IPS DF 6.9 (cell line): ENCODE data around the gene SRC.

Experiments used
- DNase-seq: peaks from one replicate; pipeline ENCODE4 v3.0.0-alpha.2; 2013; ENCODE audit warnings: low read depth, low spot score
- H3K27ac ChIP-seq: one replicate; pipeline ENCODE4 v1.5.1; 2013; ENCODE audit warnings: low read length, control low read depth
- H3K27me3 ChIP-seq: 2 replicates; pipeline ENCODE4 v1.6.1; 2013; ENCODE audit warnings: mild to moderate bottlenecking, low read length; ENCODE audit not compliant: control insufficient read depth, insufficient read depth
- H3K36me3 ChIP-seq: 2 replicates; pipeline ENCODE4 v1.6.1; 2013; ENCODE audit warnings: low read length; ENCODE audit not compliant: control insufficient read depth, insufficient read depth
- H3K4me1 ChIP-seq: 2 replicates; pipeline ENCODE4 v1.6.1; 2013; ENCODE audit warnings: low read length; ENCODE audit not compliant: control insufficient read depth, insufficient read depth
- H3K4me3 ChIP-seq: 2 replicates; pipeline ENCODE4 v1.5.1; 2013; ENCODE audit warnings: mild to moderate bottlenecking, low read length
- H3K9me3 ChIP-seq: 2 replicates; pipeline ENCODE4 v1.6.1; 2013; ENCODE audit warnings: low read length, inconsistent platforms; ENCODE audit not compliant: control insufficient read depth, insufficient read depth
- WGBS: extraction: QIAGEN DNeasy Blood & Tissue Kit; methylation state at CpG from one replicate; pipeline ENCODE4 v1.1.7; 2013; ENCODE audit warnings: mixed read lengths, missing lambda C conversion rate; ENCODE audit not compliant: insufficient read length, insufficient coverage; 5-methylcytosine and 5-hydroxymethylcytosine counted together

SRC gene

DNA sequence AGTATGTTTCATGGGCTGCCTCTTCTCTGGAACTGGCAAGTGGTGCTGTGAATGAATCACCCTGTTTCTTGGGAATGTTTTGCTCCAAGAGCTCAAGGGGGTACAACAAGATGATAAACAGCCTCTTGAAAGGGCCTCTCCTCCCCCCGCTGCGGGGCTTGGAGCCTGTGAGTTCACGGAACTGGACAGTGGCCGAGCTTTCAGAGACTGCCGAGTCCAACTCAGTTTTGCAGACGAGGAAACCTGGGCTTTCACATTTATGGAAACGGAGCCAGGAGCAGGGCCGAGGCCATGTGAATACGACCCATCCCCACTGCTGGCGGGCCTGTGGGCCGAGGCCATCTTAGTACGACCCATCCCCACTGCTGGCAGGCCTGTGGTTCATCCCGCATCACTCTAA, 18.2 kb upstream of the SRC start:
- H3K27ac ChIP-seq = no peak overlapping the region
- H3K9me3 ChIP-seq = no peaks in the 10 kb centered on the region
- WGBS = no CpG with 5 or more reads among the region's 13 CpGs
- H3K36me3 ChIP-seq = no peaks in the 10 kb centered on the region
- H3K27me3 ChIP-seq = no peaks in the 10 kb centered on the region
- H3K4me1 ChIP-seq = peaks cover 2% of the 10 kb centered on the region; the same call in 1 of the 2 replicates
- H3K4me3 ChIP-seq = no peak overlapping the region
- DNase-seq = no peak

DNA sequence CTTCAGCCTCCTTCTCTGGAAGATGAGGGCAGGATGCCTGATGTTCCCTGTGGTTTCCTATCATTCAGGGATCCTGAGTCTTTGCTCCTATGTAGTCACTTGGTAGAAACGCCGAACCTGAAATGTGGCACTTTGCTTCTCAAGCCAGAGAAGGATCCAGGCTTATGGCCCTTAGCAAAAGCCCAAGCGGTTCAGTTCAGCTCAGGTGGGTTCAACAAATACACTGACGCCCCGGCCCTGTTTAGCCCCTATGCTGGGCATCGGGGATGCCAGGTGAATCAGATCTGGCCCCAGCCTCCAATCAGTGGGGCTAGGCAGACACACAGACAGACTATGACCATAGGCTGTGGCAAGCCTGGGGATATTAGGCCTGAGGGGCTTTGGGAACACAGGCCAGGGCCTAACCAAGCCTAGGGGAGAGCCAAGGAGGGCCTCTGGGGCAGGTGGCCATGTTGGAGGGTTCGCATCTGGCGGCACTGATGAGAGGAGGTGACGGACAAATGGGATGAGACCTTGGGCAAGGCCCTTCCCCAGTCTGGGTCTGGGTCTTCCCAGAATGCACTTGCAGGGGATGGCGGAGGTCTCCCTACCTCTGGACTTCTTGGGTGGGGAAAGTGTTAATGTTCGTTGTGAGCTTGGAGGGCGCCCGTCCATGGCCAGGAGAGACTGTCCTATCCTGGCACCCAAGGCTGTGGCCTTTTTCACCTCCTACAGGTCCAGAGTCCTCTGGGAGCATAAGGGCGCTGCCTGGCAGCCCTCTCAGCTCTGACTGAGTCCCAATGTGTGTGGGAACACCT, 17.6 kb upstream of the SRC start:
- no CpG with 5 or more reads among the region's 14 CpGs for WGBS
- no peaks in the 10 kb centered on the region for H3K36me3 ChIP-seq
- H3K27ac ChIP-seq = no peak overlapping the region
- DNase-seq = no peak
- no peak overlapping the region for H3K4me3 ChIP-seq
- H3K4me1 ChIP-seq = peaks cover 2% of the 10 kb centered on the region; the same call in 1 of the 2 replicates
- no peaks in the 10 kb centered on the region for H3K9me3 ChIP-seq
- no peaks in the 10 kb centered on the region for H3K27me3 ChIP-seq

DNA sequence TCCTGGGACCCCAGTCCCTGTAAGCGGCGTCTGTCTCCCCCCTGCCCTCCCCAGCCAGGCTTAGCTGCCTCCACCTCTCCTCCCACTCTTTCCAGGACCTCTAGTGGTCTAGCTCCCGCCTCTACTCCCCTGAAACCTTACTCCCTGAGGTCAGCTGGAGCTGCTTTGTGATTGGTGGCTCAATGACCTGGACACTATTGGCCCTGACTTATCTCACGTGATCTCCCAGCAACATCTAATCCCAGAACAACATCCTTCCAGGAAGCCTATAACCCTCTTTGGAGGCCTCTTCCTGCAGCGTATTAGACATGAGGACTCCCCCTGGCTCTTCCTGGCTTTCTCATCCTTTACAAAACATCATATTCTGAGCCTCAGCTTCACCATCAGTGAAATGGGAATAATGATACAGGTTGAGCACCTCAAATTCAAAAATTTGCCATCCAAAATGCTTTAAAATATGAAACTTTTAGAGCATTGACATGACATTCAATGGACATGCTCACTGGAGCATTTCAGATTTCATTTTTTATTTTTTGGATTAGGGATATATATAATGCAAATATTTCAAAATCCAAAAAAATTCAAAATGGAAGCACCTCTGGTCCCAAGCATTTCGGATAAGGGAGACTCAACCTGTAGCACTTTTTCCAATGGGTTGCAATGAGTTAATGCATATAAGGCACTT, 16.3 kb upstream of the SRC start:
- WGBS = no CpG with 5 or more reads among the region's 6 CpGs
- Histone ChIP-seq H3K27ac (no peak overlapping the region), H3K27me3 (no peaks in the 10 kb centered on the region), H3K4me1 (peaks cover 2% of the 10 kb centered on the region; the same call in 1 of the 2 replicates), H3K36me3 (no peaks in the 10 kb centered on the region), H3K9me3 (no peaks in the 10 kb centered on the region), H3K4me3 (no peak overlapping the region)
- DNase-seq = no peak

DNA sequence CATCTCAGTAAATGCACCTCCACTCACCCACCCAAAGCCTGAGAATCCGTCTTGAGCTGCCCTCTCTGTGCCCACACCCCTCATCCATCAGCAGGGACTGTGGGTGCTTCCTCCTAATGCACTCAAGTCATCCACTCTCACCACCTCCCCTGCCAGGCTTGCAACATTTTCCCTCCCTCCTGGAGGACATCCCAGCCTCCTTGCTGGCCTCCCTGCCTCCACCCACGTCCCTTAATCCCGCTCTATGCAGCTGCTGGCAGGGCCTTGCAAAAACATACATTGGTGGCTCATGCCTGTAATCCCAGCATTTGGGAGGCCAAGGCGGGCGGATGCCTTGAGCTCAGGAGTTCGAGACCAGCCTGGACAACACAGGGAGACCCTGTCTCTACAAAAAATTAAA, 15.6 kb upstream of the SRC start:
- H3K27ac ChIP-seq = no peak overlapping the region

DNA sequence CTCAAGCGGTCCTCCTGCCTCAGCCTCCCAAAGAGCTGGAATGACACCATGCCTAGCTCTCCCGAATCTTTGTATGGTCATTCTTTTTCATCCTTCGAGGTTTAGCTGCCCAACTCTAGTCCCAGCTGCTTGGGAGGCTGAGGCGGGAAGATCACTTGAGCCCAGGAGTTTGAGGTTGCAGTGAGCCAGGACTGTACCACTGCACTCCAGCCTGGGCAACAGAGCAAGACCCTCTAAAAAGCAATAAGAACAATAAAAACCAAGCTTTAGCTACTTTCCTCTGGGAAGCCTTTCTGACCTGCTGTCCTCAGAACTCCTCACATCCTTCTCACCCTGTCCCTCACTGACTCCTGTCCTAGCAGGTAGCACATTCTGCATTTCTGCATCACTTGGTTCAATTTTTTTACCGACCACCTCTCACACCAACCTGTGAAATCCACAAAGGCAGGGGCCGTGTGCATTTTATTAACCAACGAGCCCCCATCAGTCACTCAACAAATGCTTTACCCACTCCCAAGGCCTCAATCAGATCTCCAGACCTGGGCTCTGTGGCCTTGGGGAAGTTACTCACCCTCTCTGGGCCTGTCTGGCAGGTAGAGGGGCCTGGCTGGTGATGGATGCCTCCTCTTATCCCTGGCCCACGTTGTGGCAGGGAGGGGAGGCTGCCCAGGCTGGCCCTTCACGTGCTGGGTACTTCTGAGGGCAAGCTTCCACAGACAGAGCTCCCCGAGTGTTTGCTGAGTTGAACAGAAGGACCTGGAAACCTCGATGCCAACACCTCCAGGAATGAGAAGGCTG, 14.7 kb upstream of the SRC start:
- H3K27me3 ChIP-seq = no peaks in the 10 kb centered on the region
- no peak for DNase-seq
- no peaks in the 10 kb centered on the region for H3K36me3 ChIP-seq
- no peak overlapping the region for H3K4me3 ChIP-seq
- peaks cover 5% of the 10 kb centered on the region; the same call in 1 of the 2 replicates for H3K4me1 ChIP-seq
- H3K9me3 ChIP-seq = no peaks in the 10 kb centered on the region
- no CpG with 5 or more reads among the region's 11 CpGs for WGBS
- no peak overlapping the region for H3K27ac ChIP-seq

More for the DNA sequence above, 15.6 kb upstream of the SRC start:
- H3K27me3 ChIP-seq = no peaks in the 10 kb centered on the region
- H3K9me3 ChIP-seq = no peaks in the 10 kb centered on the region
- H3K36me3 ChIP-seq = no peaks in the 10 kb centered on the region
- no peak for DNase-seq
- WGBS = no CpG with 5 or more reads among the region's 6 CpGs
- no peak overlapping the region for H3K4me3 ChIP-seq
- H3K4me1 ChIP-seq = peaks cover 2% of the 10 kb centered on the region; the same call in 1 of the 2 replicates

DNA sequence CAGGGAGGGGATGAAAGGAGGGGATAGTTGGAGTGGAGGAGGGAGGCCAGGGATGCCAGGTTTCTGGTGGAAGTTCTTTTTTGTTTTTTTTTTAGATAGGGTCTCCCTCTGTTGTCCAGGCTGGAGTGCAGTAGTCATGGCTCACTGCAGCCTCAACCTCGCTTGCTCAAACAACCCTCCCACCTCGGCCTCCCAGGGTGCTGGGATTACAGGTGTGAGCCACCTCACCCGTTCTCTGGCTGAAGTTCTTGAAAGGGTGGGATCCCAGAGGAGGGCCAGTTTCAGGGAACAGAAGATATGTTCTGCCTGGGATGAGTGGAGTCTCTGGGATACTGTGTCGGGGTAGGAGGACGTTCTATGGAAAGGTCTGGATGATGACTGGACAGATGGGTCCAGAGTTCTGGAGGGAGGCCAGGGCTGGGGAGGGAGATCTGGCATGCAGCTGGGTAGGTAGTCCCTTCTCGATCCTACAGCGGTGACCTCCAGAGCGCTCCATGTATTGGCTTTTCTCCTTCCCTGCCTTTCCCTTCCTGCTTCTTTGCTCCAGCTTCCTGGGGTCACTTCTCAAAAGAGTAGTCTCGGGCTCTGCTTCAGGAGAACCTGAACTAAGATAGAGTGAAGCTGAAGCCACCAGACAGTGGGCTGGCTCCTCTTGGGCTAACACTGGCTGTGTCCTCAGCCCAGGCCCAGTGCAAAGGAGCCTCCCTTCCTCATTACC, 12.7 kb upstream of the SRC start:
- Histone ChIP-seq H3K36me3 (no peaks in the 10 kb centered on the region), H3K27ac (no peak overlapping the region), H3K4me1 (peaks cover 3% of the 10 kb centered on the region; the same call in 1 of the 2 replicates), H3K4me3 (no peak overlapping the region), H3K27me3 (no peaks in the 10 kb centered on the region), H3K9me3 (no peaks in the 10 kb centered on the region)
- no peak for DNase-seq
- WGBS = no CpG with 5 or more reads among the region's 9 CpGs

DNA sequence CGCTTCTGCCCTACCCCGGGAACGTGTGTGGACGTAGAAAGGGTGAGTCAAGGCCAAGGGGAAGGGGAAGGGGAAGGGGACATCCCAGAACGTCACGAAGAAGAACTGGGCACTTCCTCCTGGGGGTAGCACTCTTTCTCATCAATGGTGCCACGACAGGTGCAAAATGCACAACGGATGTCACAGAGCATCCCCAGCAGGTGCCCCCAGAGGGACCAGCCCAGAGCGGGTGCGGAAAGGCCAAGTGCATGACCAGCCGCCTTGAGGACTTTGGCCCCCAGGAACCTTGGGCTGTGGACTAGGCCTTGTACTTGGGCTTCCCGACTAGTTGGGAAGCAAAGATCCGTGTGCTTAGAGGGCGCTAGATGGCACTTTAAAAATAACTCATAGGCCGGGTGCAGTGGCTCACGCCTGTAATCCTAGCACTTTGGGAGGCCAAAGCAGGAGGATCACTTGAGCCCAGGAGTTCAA, 12.1 kb upstream of the SRC start:
- no peak overlapping the region for H3K27ac ChIP-seq
- no CpG with 5 or more reads among the region's 16 CpGs for WGBS
- H3K36me3 ChIP-seq = no peaks in the 10 kb centered on the region
- H3K4me3 ChIP-seq = no peak overlapping the region
- H3K27me3 ChIP-seq = no peaks in the 10 kb centered on the region
- peaks cover 3% of the 10 kb centered on the region; the same call in 1 of the 2 replicates for H3K4me1 ChIP-seq
- H3K9me3 ChIP-seq = no peaks in the 10 kb centered on the region
- DNase-seq = no peak

DNA sequence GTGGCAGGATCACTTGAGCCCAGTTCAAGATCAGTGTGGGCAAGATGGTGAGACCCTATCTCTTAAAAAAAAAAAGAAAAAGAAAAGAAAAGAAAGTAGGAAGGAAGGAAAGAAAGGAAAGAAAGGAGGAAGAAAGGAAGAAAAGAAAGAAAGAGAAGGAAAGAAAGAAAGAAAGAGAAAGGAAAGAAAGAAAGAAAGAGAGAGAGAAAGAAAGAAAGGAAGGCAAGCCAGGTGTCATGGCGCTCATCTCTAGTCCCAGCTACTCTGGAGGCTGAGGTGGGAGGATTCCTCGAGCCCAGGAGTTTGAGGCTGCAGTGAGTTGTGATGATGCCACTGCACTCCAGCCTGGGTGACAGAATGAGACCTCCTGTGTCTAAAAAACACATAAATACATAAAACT, 11.5 kb upstream of the SRC start:
- Histone ChIP-seq H3K27ac (no peak overlapping the region), H3K9me3 (no peaks in the 10 kb centered on the region), H3K27me3 (no peaks in the 10 kb centered on the region), H3K4me3 (no peak overlapping the region), H3K36me3 (no peaks in the 10 kb centered on the region), H3K4me1 (peaks cover 3% of the 10 kb centered on the region; the same call in 1 of the 2 replicates)
- no peak for DNase-seq
- no CpG with 5 or more reads among the region's 2 CpGs for WGBS

DNA sequence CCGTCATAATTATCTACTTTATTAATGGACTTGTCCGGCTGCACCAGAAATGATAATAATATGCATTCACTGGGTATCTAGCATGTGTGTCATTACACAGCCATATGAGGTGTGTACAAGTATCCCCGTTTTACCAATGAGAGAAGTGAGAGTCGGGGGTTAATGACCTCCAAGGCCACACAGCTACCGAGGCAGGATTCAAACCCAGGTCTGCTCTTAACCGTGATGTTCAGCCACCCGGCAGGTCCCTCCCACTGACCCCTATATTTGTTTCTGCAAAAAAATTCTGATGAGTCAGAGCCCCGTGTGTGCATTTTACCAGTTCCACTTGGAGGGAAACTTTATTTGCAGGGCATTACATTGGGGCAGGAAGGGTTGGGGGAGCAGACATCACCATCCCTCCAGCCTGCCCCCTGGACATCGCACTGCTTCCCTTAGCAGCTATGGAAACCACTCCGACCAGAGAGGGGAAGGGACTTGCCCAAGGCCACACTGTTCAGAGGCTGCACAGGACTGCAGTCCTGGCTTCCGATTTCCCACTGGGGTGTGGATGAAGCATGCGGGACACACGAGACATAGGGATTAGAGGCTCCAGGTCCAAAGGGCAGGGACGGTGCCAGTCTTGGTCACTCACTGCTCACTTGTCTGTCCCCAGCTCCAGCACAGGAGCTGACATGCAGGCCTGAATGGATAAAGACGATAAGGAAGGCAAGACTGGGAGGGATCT, 10.1 kb upstream of the SRC start:
- no CpG with 5 or more reads among the region's 15 CpGs for WGBS
- Histone ChIP-seq H3K9me3 (no peaks in the 10 kb centered on the region), H3K4me3 (no peak overlapping the region), H3K27ac (no peak overlapping the region), H3K4me1 (peaks cover 3% of the 10 kb centered on the region; the same call in 1 of the 2 replicates), H3K36me3 (no peaks in the 10 kb centered on the region), H3K27me3 (no peaks in the 10 kb centered on the region)
- no peak for DNase-seq
